OCI-LY3 (cell line): ENCODE measurements around the gene SASS6.

Experiments
- H2AFZ ChIP-seq: fragments of 200-600, 300-600 bp; shearing (Covaris generic); 2 replicates; pipeline ENCODE4 v1.6.0; 2014; ENCODE audit warnings: antibody characterized with exemption, low read depth, low read length
- H3K27ac ChIP-seq: fragments of 200-600, 300-600 bp; sonication (generic); 2 replicates; pipeline ENCODE4 v1.5.1; 2014; ENCODE audit warnings: mild to moderate bottlenecking, low read length, moderate library complexity, mixed read lengths
- H3K27me3 ChIP-seq: fragments of 200-600, 300-600 bp; sonication (generic); 2 replicates; pipeline ENCODE4 v1.6.1; 2014; ENCODE audit warnings: low read depth, low read length, mixed read lengths
- H3K36me3 ChIP-seq: fragments of 200-600, 300-600 bp; sonication (generic); replicated peaks from 2 replicates; pipeline ENCODE3; 2014; ENCODE audit warnings: low read depth, low read length, mixed read lengths
- H3K4me1 ChIP-seq: fragments of 300-600, 200-600 bp; sonication (generic); 2 replicates; pipeline ENCODE4 v1.6.1; 2014; ENCODE audit warnings: low read length, mixed read lengths
- H3K4me2 ChIP-seq: fragments of 200-600, 300-600 bp; sonication (generic); 2 replicates; pipeline ENCODE4 v1.6.1; 2014; ENCODE audit warnings: low read length, mixed read lengths
- H3K4me3 ChIP-seq: fragments of 300-600, 200-600 bp; sonication (generic); 2 replicates; pipeline ENCODE4 v1.5.1; 2014; ENCODE audit warnings: antibody characterized with exemption, mild to moderate bottlenecking, low read length, moderate library complexity
- H3K79me2 ChIP-seq: fragments of 300-600, 200-600 bp; shearing (Covaris generic); 2 replicates; pipeline ENCODE4 v1.6.1; 2014; ENCODE audit warnings: mild to moderate bottlenecking, low read length, mixed read lengths
- H3K9ac ChIP-seq: fragments of 300-600, 200-600 bp; shearing (Covaris generic); 2 replicates; pipeline ENCODE4 v1.6.0; 2014; ENCODE audit warnings: mild to moderate bottlenecking, low read length, moderate library complexity
- H3K9me3 ChIP-seq: fragments of 200-600, 300-600 bp; shearing (Covaris generic); 2 replicates; pipeline ENCODE4 v1.6.1; 2014; ENCODE audit warnings: low read length, mixed read lengths; ENCODE audit not compliant: insufficient read depth
- H4K20me1 ChIP-seq: fragments of 200-600, 300-600 bp; sonication (generic); 2 replicates; pipeline ENCODE4 v1.6.1; 2016; ENCODE audit warnings: low read length, mixed read lengths; ENCODE audit not compliant: insufficient read depth
- EZH2phosphoT487 ChIP-seq: fragments of 200-600 bp; shearing (Covaris generic); IDR thresholded peaks from 2 replicates; pipeline ENCODE4 v1.6.1; 2018; ENCODE audit warnings: antibody characterized with exemption, mixed run types, low read depth
- TF ChIP-seq, protein P1 (sequence below): fragments of 200-600, 300-600 bp; sonication (generic); IDR thresholded peaks from 2 replicates; pipeline ENCODE4 v1.5.1; 2014; ENCODE audit warnings: antibody characterized with exemption, low read length, low read depth

Gene SASS6

DNA sequence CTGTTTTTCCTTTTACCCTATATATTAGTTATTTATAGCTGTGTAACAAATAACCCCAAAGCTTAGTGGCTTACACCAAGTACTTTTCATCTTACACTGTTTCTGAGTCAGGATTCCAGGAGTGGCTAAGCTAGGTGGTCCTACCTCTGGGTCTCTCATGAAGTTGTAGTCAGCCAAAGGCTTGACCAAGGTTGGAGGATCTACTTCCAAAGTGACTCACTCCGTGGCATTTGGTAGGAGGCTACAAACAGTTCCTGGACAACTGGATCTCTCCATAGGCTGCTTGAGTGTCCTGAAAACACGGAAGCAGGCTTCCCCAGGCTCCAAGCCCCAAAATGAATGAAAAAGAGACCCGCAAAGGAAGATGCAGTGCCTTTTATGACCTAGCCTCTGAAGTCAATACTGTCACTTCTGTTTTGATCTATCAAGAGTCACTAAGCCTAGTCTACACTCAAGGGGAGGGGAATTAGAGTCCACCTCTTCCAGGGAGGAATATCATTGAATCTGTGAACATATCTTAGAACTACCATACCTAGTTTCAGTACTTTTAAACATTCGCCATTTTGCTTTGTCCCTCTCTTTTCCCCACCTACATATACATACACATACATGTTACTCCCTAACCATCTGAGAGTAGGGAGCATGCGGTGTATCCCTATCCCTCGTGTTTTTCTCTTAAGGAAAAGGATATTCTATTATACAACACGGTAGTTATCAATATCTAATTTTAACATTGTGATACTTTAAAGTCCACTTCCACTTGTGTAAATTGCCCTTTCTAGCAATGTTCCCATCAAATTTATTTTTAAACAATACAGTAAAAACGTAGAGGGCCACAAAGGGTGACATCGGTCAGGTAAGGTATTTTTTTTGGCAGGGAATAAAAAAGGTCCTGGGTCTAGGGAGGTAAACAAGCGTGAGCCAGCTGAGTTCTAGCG is 95.7 kb downstream of the SASS6 start:
- no peaks in the 10 kb centered on the region for H3K9me3 ChIP-seq
- peak overlapping the region; percentile 99 for H3K4me3 ChIP-seq
- no peak for TF ChIP-seq EZH2phosphoT487
- TF ChIP-seq, protein P1, sequence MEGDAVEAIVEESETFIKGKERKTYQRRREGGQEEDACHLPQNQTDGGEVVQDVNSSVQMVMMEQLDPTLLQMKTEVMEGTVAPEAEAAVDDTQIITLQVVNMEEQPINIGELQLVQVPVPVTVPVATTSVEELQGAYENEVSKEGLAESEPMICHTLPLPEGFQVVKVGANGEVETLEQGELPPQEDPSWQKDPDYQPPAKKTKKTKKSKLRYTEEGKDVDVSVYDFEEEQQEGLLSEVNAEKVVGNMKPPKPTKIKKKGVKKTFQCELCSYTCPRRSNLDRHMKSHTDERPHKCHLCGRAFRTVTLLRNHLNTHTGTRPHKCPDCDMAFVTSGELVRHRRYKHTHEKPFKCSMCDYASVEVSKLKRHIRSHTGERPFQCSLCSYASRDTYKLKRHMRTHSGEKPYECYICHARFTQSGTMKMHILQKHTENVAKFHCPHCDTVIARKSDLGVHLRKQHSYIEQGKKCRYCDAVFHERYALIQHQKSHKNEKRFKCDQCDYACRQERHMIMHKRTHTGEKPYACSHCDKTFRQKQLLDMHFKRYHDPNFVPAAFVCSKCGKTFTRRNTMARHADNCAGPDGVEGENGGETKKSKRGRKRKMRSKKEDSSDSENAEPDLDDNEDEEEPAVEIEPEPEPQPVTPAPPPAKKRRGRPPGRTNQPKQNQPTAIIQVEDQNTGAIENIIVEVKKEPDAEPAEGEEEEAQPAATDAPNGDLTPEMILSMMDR = no peak
- peaks cover 18% of the 10 kb centered on the region for H3K4me1 ChIP-seq
- peak overlapping the region; percentile 94 for H3K9ac ChIP-seq
- no peaks in the 10 kb centered on the region for H3K27me3 ChIP-seq
- H4K20me1 ChIP-seq = peaks cover 30% of the 10 kb centered on the region
- peak overlapping the region; percentile 79 for H2AFZ ChIP-seq
- peaks cover 53% of the 10 kb centered on the region for H3K79me2 ChIP-seq
- H3K4me2 ChIP-seq = peak overlapping the region; percentile 89
- peak overlapping the region; percentile 82 for H3K27ac ChIP-seq
- H3K36me3 ChIP-seq = no peaks in the 10 kb centered on the region

- Histone ChIP-seq H3K36me3 (no peaks in the 10 kb centered on the region), H3K9ac (no peak overlapping the region), H4K20me1 (peaks cover 13% of the 10 kb centered on the region), H3K4me1 (peaks cover 11% of the 10 kb centered on the region), H2AFZ (no peak overlapping the region), H3K4me3 (no peak overlapping the region), H3K27ac (no peak overlapping the region), H3K4me2 (no peak overlapping the region), H3K27me3 (no peaks in the 10 kb centered on the region), H3K79me2 (peaks cover 36% of the 10 kb centered on the region), H3K9me3 (no peaks in the 10 kb centered on the region)
- no peak for TF ChIP-seq EZH2phosphoT487
- TF ChIP-seq, protein P1 = no peak
Measured at GRCh38 chr1:100035214-100035613, 97.5 kb downstream of the SASS6 start.

DNA sequence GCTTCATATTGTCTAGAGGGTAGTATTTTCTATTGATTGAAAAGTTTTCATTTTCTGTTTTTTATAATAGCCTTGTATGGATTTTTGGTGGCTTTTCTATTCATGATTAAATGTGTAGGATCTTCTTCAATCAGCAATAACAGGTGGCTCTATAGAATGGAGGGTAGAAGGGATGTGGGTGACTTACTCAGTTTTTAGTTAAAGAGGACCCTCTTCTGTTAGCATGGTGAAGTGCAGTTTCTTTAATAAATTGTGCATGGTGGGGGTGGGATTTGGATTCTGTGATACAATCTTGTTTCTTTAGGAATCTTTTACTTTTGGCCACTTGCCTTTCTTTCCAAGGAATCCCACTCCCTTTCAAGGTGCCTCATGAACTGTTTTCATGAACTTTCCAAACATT is 98.3 kb downstream of the SASS6 start:
- H3K4me2 ChIP-seq = no peak overlapping the region
- H3K4me1 ChIP-seq = peaks cover 6% of the 10 kb centered on the region
- no peak overlapping the region for H3K9ac ChIP-seq
- peaks cover 6% of the 10 kb centered on the region; the same call in 1 of the 2 replicates for H4K20me1 ChIP-seq
- peaks cover 28% of the 10 kb centered on the region for H3K79me2 ChIP-seq
- no peaks in the 10 kb centered on the region for H3K27me3 ChIP-seq
- no peak overlapping the region for H3K4me3 ChIP-seq
- no peaks in the 10 kb centered on the region for H3K9me3 ChIP-seq
- TF ChIP-seq, protein P1 = peak; percentile 41
- no peak for TF ChIP-seq EZH2phosphoT487
- no peak overlapping the region for H3K27ac ChIP-seq
- no peak overlapping the region for H2AFZ ChIP-seq
- H3K36me3 ChIP-seq = no peaks in the 10 kb centered on the region
